Activated T-cell treated with anti-CD3 and anti-CD28 coated beads, Interleukin-2, amount 50 U/mL, for 72 hours (primary cell): ENCODE data around the gene HEATR5B. TPM values are rescaled to one million over a fixed set of nuclear protein-coding genes. Genes with fewer than 3 reads are reported as not detected.

Source experiments
- ATAC-seq, 2 donors: fragments of 150-1000 bp; cut with Tn5 transposase; replicated peaks in 1 of 2; 2 replicates each; pipeline ENCODE4 v1.10.0; 2021; ENCODE audit warnings: moderate library complexity in 2 of 2, mild to moderate bottlenecking in 1 of 2
- DNase-seq, 2 donors: peaks; one replicate each; pipeline ENCODE4 v3.0.0; 2021 to 2022; ENCODE audit warnings: mixed read lengths in 1 of 2
- H3K27ac Mint-ChIP-seq: one replicate; pipeline ENCODE4 v1.8.0; 2022; ENCODE audit warnings: mild to moderate bottlenecking, moderate library complexity, mixed read lengths
- H3K27me3 Mint-ChIP-seq: one replicate; pipeline ENCODE4 v1.8.0; 2022; ENCODE audit warnings: low read depth, mixed read lengths
- H3K36me3 Mint-ChIP-seq, 2 donors: one replicate each; pipeline ENCODE4 v1.8.0; 2022; ENCODE audit warnings: mixed read lengths in 2 of 2, mild to moderate bottlenecking in 1 of 2; ENCODE audit not compliant: insufficient read depth in 2 of 2
- H3K4me1 Mint-ChIP-seq: one replicate; pipeline ENCODE4 v1.8.0; 2022; ENCODE audit warnings: low read depth, mixed read lengths
- H3K4me3 Mint-ChIP-seq, 2 donors: one replicate each; pipeline ENCODE4 v1.8.0; 2022; ENCODE audit warnings: mild to moderate bottlenecking in 2 of 2, mixed read lengths in 2 of 2, moderate library complexity in 2 of 2
- H3K9me3 Mint-ChIP-seq, 2 donors: one replicate each; pipeline ENCODE4 v1.8.0; 2022; ENCODE audit warnings: mixed read lengths in 2 of 2
- total RNA-seq, 2 donors: library from RNA; stranded (reverse); gene quantifications; one replicate each; pipeline ENCODE4 v1.2.3, GENCODE V29; 2022

The HEATR5B gene
- 10 to 100 TPM; 12.4 to 14.8 TPM for total RNA-seq

DNA sequence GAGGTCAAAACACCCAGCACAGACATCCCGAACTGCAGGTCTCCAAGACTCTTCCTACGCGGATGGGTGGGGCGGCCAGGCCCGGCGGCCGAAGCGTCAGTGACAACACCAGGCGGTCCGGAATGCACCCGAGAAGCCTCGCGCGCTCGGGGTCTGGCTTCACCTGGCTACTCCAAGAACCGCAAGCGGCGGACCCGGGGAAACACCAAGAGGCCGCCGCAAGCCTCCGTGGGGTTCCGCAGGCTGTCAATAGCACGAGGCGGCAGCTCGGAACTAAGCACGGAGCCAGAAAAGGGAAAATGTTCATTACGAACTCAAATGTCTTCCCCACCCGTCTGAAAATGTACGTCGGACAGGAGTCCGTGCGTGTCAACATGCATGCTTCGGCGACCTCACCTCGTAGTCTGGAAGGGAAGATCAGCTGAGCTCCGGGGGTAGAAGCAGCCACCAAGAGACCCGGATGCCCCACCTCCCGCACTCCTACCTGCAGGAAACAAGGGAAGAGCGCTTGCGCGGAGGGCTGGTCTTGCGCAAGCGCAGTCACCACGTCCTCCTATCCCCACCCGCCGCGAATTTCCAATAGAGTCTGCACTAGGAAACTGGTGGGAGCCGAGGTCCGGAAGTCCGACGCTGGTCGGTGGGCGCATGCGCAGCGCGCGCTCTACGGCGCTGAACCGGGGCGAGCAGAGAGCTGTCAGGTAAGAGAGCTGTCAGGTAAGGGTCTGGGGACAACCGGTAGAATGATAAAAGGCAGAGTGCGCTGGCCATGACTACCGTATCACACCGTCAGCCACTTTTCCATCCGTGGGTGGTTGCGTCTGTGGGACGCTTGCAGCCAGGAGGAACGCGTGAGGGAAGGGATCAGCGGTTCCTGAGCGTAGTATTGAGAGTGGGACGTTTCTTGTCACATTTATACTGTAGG lies at the start of gene HEATR5B, which contains the start of gene GPATCH11:
Gene HEATR5B, minus strand, starts transcription at position 500 of the 922 bp plus-strand sequence. CDS start 958 bp downstream, outside the sequence.
Gene GPATCH11, plus strand, starts transcription at position 646 of the 922 bp plus-strand sequence. CDS start 3,864 bp downstream, outside the sequence.
- ATAC-seq (peak; percentile 88), DNase-seq (peak; percentile 90)
- Mint-ChIP-seq H3K36me3 (peaks cover 0 to 10% of the 10 kb centered on the region in 2 donors), H3K9me3 (no peaks in the 10 kb centered on the region), H3K4me3 (no peak within 1 kb of the TSS), H3K27ac (no peak within 1 kb of the TSS), H3K4me1 (peaks cover 37% of the 10 kb centered on the region), H3K27me3 (no peaks in the 10 kb centered on the region)

DNA sequence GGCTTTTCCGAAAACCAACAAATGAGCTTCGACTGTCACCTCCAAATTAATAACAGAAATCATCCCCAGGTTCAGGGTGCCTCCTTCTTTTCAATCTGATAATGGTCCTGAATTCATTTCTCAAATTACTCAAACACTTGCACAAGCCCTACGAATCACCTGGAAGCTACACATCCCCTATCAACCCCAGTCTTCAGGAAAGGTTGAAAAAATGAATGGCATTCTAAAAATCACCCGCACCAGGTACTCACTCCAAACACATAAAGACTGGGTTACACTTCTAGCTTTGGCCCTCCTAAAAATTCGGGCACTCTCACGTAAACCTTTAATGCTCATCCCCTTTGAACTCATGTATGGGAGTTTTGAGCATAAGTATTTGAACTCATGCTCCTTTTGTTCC lies 48.7 kb upstream of the HEATR5B start:
- DNase-seq (no peak), ATAC-seq (no peak)
- Mint-ChIP-seq H3K4me1 (no peaks in the 10 kb centered on the region), H3K36me3 (peaks cover 20 to 38% of the 10 kb centered on the region in 2 donors), H3K9me3 (peaks cover 0 to 3% of the 10 kb centered on the region in 2 donors), H3K27me3 (no peaks in the 10 kb centered on the region), H3K27ac (no peak overlapping the region), H3K4me3 (no peak overlapping the region)

DNA sequence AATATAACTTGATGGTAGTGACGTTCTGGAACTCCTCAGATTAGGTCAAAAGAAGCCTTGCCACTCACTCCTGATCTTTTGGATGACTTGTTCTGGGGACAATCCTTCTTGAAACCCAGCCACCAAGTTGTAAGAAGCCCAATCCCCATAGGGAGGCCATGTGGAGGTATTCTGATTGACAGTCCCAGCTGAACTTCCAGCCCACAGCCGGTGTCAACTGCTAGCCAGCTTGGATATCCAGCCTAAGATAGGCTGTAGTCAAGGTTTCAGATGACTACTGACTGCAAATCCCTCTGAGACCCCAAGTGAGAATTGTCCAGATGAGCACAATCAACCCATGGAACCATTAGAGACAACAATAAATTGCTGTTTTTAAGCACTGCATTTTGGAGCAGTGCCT lies 41.2 kb upstream of the HEATR5B start:
- Mint-ChIP-seq H3K4me3 (no peak overlapping the region), H3K9me3 (peaks cover 0 to 3% of the 10 kb centered on the region in 2 donors), H3K27ac (peak overlapping the region; percentile 27), H3K27me3 (no peaks in the 10 kb centered on the region), H3K4me1 (no peaks in the 10 kb centered on the region), H3K36me3 (peaks cover 9 to 18% of the 10 kb centered on the region in 2 donors)
- DNase-seq (no peak), ATAC-seq (no peak)

DNA sequence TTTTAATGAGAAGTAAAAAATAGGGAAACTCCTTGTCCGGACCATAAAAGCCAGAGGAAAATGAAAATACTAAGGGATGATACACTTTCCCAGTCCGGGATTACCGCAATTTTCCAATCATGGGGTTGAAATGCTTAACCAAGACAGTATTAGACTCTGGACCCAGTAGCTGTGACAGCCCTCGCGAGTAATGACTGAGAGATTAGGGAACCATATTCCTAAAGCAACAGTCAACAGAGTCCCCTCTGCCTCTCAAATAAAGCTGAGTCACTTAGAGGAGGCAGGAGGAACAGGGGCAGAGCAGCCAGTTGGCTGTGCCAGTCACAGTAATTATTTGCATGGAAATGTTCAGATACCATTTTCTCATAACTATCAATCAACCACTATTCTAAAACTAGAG lies 35.0 kb upstream of the HEATR5B start:
- no peak overlapping the region for H3K27ac Mint-ChIP-seq
- H3K36me3 Mint-ChIP-seq: peaks cover 0 to 4% of the 10 kb centered on the region in 2 donors
- no peak for ATAC-seq
- H3K4me1 Mint-ChIP-seq: no peaks in the 10 kb centered on the region
- no peaks in the 10 kb centered on the region for H3K27me3 Mint-ChIP-seq
- no peak for DNase-seq
- no peak overlapping the region for H3K4me3 Mint-ChIP-seq
- H3K9me3 Mint-ChIP-seq: no peaks in the 10 kb centered on the region

DNA sequence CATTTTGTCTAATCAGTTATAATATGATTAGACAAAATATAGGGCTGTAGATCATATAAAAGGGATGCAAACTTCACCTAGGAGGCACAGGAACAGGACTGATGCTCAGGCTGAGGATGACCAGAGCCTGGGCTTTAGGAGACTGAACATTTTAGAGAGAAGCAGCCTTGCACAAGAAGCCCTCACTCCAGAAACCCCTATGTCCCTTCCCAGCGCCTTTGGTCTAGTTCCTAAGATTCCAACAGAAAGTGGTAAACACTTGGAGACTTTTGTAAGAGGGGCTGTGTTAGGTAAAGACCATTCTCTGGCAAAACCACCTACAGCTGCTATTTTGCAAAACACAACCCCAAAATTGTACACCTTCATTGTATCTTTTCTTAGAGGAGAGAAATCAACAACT lies 33.4 kb upstream of the HEATR5B start:
- Mint-ChIP-seq H3K9me3 (no peaks in the 10 kb centered on the region), H3K36me3 (peaks cover 3 to 4% of the 10 kb centered on the region in 2 donors), H3K4me1 (no peaks in the 10 kb centered on the region), H3K4me3 (no peak overlapping the region), H3K27me3 (no peaks in the 10 kb centered on the region), H3K27ac (no peak overlapping the region)
- ATAC-seq: no peak
- DNase-seq: no peak

DNA sequence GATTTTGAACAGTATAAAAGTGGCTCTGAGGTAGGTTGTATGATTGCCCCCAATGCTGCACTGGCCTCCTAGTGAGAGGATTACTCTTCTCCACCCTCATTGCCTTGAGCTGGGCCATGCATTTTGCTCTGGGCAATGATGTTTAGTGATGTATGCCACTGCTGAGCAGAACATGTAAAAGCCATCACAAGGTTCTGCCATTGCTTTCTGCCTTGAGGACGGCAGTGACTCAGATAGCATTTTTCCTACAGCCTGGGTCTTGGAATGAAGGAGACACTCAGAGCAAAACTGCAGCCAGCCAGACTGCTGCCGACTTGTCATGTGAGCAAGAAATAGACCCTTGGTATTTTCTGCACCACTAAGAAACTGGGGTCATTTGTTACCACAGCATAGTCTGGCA lies 27.8 kb upstream of the HEATR5B start:
- Mint-ChIP-seq H3K27me3 (no peaks in the 10 kb centered on the region), H3K4me3 (no peak overlapping the region), H3K27ac (no peak overlapping the region), H3K9me3 (no peaks in the 10 kb centered on the region), H3K4me1 (no peaks in the 10 kb centered on the region), H3K36me3 (peaks cover 7 to 12% of the 10 kb centered on the region in 2 donors)
- no peak for DNase-seq
- ATAC-seq: no peak

DNA sequence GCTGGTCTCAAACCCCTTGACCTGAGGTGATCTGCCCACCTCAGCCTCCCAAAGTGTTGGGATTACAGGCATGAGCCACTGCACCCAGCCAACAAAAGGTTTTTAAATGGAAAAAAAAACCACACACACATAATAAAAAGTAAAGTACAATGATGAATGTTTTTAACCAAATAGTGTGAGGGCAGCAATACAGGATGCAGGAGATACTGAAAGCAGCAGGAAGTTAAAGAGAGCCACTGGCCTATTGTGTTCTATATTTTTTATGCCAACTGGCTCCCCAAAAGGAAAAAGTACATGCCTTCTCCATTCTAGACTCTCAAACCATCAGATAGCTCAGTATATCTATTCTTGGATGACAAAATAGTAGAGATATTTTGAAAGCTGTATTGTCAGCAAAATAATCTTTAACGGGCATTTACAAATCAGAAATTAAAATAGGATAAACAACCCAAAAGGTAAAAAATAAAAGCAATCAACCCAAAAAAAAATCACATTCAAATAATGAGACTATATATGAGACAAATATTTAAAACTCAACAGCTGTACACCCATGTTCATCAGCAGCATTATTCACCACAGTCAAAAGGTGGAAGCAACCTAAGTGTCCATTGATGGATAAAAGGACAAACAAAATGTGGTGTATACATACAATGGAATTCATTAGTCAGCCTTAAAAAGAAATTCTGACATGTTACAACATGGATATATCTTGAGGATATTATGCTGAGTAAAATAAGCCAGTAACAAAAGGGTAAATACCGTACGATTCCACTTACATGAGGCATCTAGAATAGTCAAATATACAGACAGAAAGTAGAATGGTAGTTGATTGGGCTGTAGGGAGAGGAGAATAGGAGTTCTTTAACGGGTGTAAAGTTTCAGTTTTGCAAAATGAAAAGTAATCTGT lies 26.4 kb upstream of the HEATR5B start:
- ATAC-seq: no peak
- Mint-ChIP-seq H3K36me3 (peaks cover 7 to 12% of the 10 kb centered on the region in 2 donors), H3K9me3 (no peaks in the 10 kb centered on the region), H3K4me1 (no peaks in the 10 kb centered on the region), H3K27ac (peak overlapping the region; percentile 5), H3K27me3 (no peaks in the 10 kb centered on the region), H3K4me3 (no peak overlapping the region)
- DNase-seq: no peak

DNA sequence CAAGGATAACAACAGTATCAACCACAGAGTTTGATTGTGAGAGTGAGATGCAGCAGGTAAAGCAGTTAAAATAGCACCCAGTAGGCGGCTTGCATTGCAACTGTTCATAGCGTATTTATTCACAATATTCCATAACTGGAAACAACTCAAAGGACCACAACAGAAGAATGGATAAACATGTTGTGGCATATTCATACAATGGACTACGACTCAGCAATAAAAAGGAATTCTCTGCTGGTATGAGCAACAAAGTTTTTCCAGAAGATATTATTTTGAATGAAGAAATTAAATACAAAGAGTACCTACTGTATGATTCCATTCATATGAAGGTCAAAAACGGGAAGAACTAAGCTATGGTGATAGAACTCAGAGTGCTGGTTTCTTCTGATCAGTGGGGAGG lies 25.4 kb upstream of the HEATR5B start:
- ATAC-seq: no peak
- Mint-ChIP-seq H3K4me1 (no peaks in the 10 kb centered on the region), H3K9me3 (no peaks in the 10 kb centered on the region), H3K27ac (peak overlapping the region; percentile 35), H3K27me3 (no peaks in the 10 kb centered on the region), H3K4me3 (no peak overlapping the region), H3K36me3 (peaks cover 7 to 12% of the 10 kb centered on the region in 2 donors)
- DNase-seq: no peak

DNA sequence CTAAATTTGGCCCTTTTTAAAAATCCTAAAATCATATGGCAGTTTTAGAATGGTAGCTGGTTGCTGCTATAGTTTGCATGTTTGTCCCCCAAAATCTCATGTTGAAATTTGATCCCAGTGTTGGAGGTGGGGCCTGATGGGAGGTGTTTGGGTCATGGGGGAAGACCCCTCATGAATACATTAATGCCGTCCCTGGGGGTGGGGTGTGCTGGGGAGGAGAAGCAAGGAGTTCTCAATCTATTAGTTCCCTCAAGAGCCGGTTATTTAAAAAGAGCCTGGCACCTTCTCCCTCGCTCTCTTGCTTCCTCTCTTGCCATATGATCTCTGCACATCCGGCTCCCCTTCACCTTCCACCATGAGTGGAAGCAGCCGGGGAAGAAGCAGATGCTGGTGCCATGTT lies 21.0 kb upstream of the HEATR5B start:
- Mint-ChIP-seq H3K36me3 (peaks cover 4 to 12% of the 10 kb centered on the region in 2 donors), H3K27ac (no peak overlapping the region), H3K4me3 (no peak overlapping the region), H3K9me3 (no peaks in the 10 kb centered on the region), H3K4me1 (no peaks in the 10 kb centered on the region), H3K27me3 (no peaks in the 10 kb centered on the region)
- ATAC-seq: no peak
- no peak for DNase-seq

DNA sequence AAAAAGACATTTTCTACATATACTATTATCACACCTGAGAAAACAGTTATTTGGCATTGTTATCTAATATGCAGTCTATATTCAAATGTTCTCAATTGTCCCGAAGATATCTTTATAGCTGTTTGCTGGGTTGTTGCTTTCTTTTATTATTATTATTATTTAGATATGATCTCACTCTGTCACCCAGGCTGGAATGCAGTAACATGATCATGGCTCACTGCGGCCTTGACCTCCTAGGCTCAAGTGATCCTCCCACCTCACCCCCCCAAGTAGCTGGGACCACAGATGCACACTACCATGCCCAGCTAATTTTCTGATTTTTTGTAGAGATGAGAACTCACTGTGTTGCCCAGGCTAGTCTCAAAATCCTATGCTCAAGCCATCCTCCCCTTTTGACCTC lies 20.0 kb upstream of the HEATR5B start:
- Mint-ChIP-seq H3K4me1 (no peaks in the 10 kb centered on the region), H3K36me3 (peaks cover 4 to 14% of the 10 kb centered on the region in 2 donors), H3K27me3 (no peaks in the 10 kb centered on the region), H3K9me3 (no peaks in the 10 kb centered on the region), H3K27ac (peak overlapping the region; percentile 60), H3K4me3 (no peak overlapping the region)
- DNase-seq (no peak), ATAC-seq (no peak)

DNA sequence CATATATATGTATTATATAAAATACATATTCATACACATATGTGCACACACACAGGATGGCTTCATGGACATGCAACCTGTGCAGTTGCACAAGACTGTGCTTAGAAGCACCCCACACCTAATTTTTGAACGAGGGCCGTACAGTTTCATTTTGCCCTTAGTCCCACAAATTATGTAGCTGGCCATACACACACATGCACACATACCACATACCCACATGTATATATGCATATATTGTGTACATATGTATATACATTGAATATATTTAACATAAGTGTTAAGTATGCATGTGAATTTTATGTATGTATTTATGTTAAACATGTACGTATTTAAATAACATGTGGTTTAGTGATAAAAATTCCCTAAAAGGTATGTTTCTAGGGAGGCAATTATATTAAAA lies 18.4 kb upstream of the HEATR5B start:
- no peak for DNase-seq
- Mint-ChIP-seq H3K4me1 (no peaks in the 10 kb centered on the region), H3K4me3 (no peak overlapping the region), H3K27ac (no peak overlapping the region), H3K27me3 (no peaks in the 10 kb centered on the region), H3K36me3 (peaks cover 2 to 10% of the 10 kb centered on the region in 2 donors), H3K9me3 (no peaks in the 10 kb centered on the region)
- no peak for ATAC-seq

DNA sequence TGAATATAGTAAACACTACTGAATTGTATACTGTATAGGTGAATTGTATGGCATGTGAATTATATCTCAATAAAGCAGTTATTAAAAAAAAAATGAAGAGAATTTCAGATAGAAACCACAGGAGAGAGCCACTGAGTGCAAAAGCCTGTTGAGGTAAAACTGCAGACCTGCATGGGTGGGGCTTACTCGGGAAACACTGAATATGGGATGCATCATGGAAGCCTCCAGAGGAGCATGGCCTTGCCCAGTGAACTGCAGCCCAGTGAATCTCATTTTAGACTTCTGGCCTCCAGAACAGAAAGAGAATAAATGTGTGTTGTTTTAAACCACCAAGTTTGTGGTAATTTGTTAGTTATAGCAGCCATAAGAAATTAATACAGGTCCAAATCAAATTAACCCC lies 15.9 kb upstream of the HEATR5B start:
- Mint-ChIP-seq H3K4me3 (no peak overlapping the region), H3K36me3 (peaks cover 3 to 10% of the 10 kb centered on the region in 2 donors), H3K9me3 (no peaks in the 10 kb centered on the region), H3K4me1 (no peaks in the 10 kb centered on the region), H3K27me3 (no peaks in the 10 kb centered on the region), H3K27ac (no peak overlapping the region)
- no peak for ATAC-seq
- no peak for DNase-seq
